Right renal cortex interstitium (tissue), 3 donors: ENCODE measurements around the gene MYO9B. TPM values are rescaled to one million over a fixed set of nuclear protein-coding genes. Genes with fewer than 3 reads are reported as not detected.
"Not testable (repeated sequence)": the region's sequence is repeated elsewhere in the genome, so short reads cannot be mapped to it uniquely, and the experiment has no call there.

Experiments used
- DNase-seq, 3 donors: peaks; one replicate each; pipeline ENCODE4 v3.0.0-alpha.2; 2013; ENCODE audit warnings: low read depth in 3 of 3, low spot score in 2 of 3
- polyA plus RNA-seq, 3 donors: library from polyadenylated mRNA; unstranded; fragments of 120-200 nt; gene quantifications; one replicate each; pipeline ENCODE4 v1.2.1, GENCODE V29; 2013; ENCODE audit not compliant: insufficient read length in 3 of 3

The MYO9B gene
- polyA plus RNA-seq, 3 donors: 39.6 to 43.4 (median 42.2) TPM

DNA sequence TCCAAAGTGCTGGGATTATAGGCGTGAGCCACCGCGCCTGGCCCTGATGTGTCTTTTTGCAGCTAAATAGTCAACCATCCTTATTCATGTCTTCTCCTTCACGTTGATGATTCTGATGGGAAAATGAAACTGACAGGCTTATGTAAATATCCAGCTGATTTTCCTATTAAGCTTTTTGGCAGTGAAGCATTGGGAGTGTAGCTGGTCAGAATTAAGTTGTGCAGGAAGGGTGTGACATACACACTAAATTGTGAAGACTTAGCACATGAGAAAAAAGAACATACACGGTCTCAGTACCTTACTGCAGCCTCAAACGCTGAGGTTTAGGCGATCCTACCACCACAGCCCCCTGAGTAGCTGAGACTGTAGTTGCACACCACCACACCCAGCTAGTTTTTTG lies 89.1 kb downstream of the MYO9B start:
- DNase-seq: no peak

DNA sequence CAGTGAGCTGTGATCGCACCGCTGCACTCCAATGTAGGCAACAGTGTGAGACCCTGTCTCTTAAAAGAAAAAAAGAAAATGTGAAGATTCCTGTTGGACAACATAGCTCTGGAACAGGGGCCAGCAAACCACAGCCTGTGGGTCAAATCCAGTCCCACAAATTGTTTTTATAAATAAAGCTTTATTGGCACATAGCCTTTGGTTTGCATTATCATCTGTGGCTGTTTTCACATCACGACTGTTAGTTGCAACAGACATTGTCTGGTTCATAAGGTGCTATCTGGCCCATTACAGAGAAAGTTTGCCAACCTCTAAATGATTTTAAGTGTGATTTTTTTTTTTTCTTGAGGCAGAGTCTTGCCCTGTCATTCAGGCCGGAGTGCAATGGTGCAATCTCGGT lies 90.1 kb downstream of the MYO9B start:
- DNase-seq: no peak

DNA sequence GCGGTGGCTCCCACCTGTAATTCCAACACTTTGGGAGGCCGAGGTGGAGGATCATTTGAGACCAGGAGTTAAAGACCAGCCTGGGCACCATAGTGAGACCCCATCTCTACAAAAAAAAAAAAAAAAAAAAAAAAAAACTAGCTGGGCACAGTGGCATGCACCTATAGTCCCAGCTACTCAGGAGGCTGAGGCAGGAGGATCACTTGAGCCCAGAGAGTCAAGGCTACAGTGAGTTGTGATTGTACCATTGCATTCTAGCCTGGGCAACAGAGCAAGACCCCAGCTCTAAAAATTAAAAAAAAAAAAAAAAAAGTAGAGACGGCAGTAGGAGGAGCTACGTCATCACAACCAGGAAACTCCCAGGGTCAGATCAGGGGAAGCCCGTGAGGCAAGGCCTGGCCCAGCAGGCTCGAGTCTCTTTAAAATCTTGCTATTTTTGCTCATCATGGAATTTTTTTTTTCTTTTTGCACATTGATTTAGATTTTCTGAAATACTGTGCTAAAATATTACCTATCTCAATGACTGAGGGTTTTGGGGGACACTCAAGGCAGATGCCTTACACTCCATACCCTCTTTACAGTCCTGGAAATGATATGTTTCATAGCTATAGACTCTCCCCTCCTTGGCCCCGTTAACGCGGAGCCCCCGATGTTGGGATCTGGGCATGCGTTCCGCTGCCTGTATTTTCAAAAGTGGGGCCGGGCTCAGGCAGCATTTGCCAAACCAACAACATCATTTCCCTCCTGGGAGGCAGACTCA lies 95.1 kb downstream of the MYO9B start:
- DNase-seq: no peak

DNA sequence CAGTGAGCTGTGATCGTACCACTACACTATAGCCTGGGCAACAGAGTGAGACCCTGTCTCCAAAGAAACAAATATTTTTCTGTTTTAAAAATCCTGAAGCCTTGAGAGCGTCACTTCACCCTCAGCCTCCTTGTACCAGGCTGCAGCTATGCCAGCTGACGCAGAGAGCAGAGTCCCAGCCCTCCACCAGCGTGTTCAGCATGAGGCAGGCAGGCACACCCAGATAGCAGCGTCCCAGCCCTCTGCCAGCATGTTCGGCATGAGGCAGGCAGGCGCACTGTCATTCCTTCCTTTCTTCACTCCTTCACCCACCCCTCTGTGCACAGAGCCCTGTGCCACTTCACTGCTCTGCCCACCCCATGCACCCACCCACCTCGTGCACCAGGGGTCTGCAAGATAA lies 96.3 kb downstream of the MYO9B start:
- DNase-seq: no peak

DNA sequence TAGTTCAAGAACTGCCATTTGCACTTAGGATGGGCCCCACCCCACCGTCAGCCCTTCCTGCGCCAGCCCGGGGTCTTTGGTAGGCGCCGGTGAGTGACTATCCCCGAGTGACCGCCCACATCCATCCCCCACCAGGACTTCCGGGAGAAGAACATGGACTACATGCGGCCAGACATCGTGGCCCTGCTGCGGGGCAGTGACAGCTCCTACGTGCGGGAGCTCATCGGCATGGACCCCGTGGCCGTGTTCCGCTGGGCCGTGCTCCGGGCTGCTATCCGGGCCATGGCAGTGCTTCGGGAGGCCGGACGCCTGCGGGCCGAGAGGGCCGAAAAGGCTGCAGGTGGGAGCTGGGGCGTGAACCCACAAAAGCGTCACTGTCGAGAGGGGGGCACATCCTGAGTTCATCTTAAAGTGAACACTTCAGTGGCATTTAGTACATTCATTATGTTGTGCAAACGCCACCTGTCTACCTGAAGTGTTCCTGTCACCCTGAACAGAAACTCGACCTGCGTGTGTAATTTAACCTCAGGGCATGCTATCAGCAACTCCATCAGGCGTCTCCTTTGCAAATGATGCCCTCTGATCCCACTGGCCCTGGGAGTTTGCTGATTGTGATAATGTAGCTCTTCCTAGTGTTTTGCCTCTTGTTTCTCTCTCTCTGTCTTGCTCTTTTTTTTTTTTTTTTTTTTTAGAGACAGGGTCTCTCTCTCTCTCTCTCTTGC lies 97.2 kb downstream of the MYO9B start:
- DNase-seq: no peak

DNA sequence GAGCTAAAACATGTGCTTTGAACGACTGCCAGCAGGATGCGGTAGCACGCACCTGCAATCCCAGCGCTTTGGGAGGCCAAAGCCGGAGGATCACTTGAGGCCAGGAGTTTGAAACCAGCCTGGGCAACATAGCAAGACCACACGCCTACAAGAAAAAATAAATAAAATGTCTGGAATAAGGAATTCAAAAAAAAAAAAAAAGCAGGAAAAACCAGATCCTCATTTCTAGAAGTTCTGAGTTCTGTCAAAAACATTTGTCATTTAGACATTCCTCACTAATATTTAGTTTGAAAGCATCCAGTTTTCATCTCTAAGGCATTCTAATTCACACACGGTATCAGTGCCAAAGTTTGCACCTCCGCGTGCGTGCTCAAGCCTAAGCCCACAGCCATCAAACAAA lies 102.7 kb downstream of the MYO9B start:
- DNase-seq: no peak

DNA sequence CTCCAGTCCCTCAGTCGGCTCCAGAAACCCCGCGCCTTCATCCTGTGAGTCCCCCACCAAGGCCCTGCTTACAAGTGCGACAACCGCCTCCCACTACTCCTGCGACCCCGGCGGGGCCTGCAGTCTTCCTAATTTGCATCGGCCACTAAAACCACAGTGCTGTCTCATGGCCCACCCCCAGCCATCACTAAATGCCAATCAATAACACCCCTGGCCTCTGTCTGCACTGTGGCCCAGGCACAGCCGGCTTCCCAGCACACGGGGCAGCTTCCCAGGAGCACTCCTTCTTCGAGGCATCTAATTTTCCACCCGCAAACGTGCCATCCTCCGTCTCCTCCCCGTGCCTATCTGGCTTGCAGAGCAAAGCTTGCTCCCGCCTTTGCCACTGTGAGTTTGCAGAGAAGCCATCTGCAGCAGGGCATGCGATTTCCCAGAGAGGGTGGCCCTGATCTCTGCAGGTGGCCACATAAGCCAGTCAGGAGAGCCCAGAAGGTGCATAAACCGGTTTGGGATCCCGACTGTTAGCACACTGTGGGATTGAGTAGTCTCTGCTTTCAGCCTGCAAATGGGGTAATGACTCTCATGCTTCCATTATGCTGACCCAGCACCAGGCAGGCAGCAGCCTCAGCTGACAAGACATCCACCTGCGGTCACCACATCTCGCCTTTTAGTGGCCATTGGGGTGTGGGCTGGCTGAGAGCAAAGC lies 105.6 kb downstream of the MYO9B start:
- no peak for DNase-seq

DNA sequence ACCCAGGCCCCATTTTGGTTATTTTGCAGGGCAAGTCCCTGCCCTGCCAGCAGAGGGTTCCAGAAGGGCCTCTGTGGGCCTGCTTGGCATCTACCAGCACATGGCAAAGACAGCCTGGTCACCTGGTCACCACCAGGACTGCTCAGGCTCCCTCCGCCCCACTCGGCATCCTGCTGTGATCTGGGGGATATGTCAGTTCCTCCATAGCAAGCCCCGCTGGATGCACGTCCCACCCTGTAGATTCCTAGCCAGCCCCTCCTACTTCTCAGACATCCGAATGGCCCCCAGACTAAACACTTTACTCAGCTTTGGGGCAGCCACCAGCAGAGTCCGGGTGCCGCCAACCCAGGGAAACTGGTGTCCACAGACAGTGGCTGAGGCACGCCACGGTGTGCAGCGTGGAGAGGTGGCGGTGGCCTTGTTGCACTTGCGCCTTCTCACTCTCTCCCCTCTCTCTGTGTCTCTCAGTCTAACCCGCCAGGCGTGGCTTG lies 107.7 kb downstream of the MYO9B start:
- DNase-seq: no peak

DNA sequence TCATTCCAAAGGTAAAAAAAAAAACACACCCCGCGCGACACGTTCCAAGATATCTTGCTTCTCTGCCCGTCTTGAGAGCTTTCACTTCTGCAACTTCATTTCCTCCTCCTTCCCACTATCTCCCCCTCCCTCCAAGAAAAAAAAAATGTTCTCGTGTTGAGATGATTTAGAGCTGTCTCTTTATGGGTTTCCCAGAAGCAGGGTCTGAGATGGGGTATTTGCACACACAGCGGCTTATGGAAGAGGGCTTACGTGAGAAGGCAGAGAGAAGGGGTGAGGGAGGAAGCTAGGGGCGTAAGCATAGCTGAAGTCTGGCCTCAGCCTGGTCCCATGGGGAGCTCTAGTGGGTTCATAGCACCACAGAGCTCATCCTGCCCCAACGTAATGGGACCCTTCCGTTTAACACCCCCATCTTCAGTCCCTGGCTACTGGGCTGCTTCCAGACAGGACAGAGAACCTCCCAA lies 108.3 kb downstream of the MYO9B start:
- no peak for DNase-seq

DNA sequence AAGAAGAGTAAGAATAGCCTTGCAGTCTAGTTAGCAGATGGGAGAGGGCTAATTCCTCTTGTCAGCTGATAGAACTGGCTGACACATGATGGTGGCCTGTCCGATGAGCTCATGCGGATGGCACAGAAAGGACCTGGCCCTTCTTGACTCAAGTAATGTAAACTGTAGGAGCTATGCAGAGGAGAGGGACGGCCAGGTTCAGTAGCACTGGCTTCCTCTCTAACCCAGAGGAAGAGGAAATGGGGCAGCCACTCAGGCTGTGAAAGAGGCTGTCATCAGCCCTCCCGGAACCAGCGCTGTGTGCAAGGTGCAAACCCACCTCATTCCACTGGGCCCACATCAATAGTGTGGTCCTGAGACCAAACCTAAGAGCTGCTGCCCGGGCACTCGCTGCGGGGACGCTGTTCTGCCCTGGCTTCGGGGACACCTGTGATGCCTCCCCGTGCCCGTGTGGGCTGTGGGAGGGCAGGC lies 108.8 kb downstream of the MYO9B start:
- no peak for DNase-seq

DNA sequence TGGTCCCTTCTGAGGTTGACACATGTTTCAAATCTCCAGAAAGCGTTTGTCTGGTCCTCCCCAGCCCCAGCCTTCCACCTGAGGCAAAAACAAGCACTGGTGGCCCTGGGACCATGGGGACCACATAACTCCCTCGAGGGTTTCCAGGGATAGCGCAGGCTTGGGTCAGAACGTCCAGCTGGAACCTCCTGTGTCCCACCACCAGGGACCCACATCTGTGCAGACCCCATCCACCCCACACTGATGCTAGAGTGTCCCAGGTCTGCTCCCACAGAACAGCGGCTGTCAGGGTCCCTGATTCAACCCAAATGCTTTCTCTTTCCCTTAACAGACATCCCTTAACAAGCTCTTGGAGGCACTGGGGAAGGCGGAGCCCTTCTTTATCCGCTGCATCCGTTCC lies 110.0 kb downstream of the MYO9B start:
- no peak for DNase-seq

DNA sequence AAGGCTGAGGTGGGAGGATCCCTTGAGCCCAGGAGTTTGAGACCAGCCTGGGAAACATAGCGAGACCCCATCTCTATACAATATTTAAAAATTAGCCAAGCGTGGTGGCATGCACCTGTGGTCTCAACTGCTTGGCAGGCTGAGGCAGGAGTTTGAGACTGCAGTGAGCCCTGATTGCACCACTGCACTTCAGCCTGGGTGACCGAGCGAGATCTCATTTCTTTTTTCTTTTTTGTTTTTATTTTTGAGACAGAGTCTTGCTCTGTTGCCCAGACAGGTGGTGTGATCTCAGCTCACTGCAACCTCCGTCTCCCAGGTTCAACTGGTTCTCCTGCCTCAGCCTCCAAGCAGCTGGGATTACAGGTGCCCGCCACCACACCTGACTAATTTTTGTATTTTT lies 116.2 kb downstream of the MYO9B start:
- DNase-seq: not testable (repeated sequence)

DNA sequence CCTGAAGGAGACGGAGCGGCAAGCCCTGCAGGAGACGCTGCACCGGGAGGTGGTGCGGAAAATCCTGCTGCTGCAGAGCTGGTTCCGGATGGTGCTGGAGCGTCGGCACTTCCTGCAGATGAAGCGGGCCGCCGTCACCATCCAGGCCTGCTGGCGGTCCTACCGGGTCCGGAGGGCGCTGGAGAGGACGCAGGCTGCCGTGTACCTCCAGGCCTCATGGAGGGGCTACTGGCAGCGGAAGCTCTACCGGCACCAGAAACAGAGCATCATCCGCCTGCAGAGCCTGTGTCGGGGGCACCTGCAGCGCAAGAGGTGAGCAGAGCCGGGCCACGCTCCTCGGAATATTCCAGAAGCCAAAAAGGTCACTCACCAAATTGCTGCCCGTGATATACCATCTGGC lies 117.2 kb downstream of the MYO9B start:
- DNase-seq: no peak

DNA sequence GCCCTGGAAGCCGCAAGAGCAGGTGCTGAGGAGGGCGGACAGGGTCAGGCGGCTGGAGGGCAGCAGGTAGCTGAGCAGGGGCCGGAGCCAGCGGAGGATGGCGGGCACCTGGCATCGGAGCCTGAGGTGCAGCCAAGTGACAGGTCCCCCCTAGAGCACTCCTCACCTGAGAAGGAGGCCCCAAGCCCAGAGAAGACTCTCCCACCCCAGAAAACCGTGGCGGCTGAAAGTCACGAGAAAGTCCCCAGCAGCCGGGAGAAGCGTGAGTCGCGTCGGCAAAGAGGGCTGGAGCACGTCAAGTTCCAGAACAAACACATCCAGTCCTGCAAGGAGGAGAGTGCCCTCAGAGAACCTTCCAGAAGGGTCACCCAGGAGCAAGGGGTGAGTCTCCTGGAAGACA lies 119.0 kb downstream of the MYO9B start:
- DNase-seq: no peak

DNA sequence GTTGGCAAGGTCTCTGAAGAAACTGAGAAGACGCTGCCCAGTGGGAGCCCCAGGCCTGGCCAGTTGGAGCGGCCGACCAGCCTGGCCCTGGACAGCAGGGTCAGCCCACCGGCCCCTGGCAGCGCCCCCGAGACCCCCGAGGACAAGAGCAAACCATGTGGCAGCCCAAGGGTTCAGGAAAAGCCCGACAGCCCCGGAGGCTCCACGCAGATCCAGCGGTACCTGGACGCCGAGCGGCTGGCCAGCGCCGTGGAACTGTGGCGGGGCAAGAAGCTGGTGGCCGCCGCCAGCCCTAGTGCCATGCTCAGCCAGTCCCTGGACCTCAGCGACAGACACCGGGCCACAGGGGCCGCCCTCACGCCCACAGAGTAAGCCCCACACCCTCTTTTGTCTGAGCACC lies 119.5 kb downstream of the MYO9B start:
- no peak for DNase-seq

DNA sequence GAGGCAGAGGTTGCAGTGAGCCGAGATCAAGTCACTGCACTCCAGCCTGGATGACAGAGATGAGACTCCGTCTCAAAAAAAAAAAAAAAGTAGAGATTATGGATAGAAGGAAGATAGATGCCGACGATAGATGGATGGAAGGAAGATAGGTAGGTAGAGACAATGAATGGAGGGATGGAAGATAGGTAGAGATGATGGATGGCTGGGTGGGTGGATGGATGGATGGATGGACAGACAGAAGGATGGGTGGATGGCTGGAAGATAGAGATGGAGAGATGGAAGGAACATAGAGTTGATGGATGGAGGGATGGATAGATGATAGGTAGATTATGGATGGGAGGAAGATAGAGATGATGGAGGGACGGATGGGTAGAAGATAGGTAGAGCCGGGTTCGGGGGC lies 121.0 kb downstream of the MYO9B start:
- no peak for DNase-seq

DNA sequence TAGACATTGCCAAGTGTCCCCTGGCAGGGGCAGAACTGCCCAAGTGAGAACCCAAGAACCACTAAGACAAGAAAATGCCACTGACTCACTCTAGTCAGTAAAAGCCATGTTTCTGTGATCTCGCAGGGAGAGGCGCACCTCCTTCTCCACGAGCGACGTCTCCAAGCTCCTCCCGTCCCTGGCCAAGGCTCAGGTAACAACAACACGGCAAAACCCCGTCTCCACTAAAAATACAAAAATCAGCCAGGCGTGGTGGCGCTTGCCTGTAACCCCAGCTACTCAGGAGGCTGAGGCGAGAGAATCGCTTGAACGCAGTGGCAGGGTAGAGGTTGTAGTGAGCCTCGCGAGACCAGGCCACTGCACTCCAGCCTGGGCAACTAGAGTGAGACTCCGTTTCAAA lies 122.1 kb downstream of the MYO9B start:
- DNase-seq: no peak

DNA sequence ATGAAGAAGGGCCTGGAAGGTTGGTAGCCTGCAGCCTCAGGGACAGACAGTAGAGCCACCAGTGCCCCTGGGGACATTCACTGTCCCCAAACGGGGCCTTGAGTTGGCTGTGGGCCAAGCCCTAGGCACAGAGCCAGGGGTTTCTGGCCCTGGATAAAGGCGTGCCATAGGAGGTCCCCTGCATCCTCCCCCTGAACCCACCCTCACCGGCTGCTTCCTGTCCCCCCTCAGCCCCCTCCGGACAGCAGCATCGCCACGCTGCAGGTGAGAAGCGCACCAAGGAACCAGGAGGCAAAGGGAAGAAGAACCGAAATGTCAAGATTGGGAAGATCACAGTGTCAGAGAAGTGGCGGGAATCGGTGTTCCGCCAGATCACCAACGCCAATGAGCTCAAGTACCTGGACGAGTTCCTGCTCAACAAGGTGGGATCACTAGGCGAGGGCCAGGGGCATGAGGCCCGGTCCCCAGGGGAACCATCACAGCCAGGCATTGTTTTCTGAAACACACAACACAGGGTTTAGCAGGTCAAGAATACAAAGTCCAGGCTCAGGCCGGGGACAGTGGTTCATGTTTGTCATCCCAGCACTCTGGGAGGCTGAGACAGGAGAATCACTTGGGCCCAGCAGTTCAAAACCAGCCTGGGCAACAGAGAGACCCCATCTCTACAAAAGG lies 125.0 kb downstream of the MYO9B start:
- no peak for DNase-seq

DNA sequence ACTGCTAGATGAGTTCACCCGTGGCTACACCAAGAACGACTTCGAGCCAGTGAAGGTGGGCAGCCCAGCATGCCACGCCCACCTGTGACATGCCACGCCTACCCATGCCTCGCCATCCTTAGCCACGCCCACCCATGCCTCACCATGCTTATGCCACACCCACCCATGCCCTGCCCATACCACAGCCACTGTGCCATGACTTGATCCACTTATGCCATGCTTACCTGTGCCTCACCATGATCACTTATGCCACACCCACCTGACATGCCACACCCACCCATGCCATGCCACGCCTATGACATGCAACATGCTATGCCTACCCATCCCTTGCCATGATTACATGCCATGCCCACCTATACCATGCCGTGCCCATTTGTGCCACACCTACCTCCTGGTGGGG lies 126.7 kb downstream of the MYO9B start:
- no peak for DNase-seq

DNA sequence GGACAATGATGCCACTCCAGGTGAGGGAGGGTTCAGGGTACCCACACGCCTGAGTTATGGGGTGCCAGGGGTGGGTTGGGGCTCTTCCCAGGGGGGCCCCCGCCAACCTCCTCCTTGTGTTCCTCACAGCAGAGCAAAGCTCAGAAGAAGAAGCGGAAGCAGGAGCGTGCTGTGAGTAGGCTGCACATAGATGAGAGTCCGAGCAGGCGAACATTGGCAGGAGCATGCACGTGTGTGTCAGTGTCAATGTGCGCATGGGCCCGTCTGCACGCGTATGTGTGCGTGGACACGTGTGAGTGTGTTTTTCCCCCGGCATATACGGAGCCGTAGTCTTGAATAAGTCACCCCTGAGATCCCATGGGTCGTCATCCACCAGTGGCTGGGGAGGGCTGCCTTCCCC lies 127.1 kb downstream of the MYO9B start:
- no peak for DNase-seq
